Astrocyte of the spinal cord (primary cell): ENCODE measurements around the gene MORN3.
"Not testable (repeated sequence)": the region's sequence is repeated elsewhere in the genome, so short reads cannot be mapped to it uniquely, and the experiment has no call there.

Source experiments
- DNase-seq: peaks from one replicate; pipeline ENCODE4 v3.0.0; 2011; ENCODE audit warnings: low read depth, low spot score
- H3K4me3 ChIP-seq: 2 replicates; pipeline ENCODE4 v1.5.1; 2011; ENCODE audit warnings: low read depth, mild to moderate bottlenecking, low read length, moderate library complexity
- in situ Hi-C: cut with HindIII; loops from 2 replicates; pipeline ENCODE4 v1.10.0; 2017; ENCODE audit warnings: low sequenced_read_pairs
- TF ChIP-seq, protein P1 (sequence below): IDR thresholded peaks from 2 replicates; pipeline ENCODE4 v1.5.1; 2012; ENCODE audit warnings: low read depth, mild to moderate bottlenecking, low read length, inconsistent platforms

MORN3 gene

DNA sequence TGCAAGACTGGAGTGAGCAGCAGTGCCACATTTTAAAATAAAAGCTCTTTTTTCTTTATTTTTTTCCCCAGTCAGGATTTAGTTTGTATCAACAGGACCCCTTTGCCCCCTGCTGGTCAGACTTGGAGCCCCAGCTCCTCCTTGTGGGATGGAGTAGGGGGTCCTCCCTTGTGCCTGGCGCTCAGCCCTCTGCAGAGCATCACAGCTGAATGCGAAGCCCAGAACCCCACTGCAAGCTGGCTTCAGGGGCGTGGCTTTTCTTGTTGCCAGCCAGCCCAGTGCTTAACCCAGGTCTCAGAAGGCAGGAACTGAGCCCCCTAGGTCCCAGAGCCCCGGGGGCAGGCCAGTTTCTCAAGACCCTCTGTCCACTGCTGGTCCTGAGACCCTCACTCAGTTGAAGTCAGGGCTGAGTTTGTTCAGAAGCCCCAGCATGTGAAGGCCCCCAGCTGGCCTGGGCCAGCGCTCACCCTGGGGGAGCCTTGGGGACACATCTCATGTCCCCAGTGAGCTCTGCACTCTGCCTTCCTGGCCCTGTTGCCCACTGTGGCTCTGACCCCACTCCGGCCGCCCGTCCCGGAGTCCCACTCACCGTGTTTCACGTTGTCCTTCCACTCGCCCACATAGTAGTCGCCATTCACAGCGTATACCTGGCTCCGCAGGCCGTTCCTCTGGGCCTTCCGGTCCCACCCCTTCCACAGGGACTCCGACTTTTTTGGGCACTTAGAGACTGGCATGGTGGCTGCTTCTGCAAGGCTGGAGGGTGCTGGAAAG is 519 bp downstream of the MORN3 start:
- TF ChIP-seq, protein P1, sequence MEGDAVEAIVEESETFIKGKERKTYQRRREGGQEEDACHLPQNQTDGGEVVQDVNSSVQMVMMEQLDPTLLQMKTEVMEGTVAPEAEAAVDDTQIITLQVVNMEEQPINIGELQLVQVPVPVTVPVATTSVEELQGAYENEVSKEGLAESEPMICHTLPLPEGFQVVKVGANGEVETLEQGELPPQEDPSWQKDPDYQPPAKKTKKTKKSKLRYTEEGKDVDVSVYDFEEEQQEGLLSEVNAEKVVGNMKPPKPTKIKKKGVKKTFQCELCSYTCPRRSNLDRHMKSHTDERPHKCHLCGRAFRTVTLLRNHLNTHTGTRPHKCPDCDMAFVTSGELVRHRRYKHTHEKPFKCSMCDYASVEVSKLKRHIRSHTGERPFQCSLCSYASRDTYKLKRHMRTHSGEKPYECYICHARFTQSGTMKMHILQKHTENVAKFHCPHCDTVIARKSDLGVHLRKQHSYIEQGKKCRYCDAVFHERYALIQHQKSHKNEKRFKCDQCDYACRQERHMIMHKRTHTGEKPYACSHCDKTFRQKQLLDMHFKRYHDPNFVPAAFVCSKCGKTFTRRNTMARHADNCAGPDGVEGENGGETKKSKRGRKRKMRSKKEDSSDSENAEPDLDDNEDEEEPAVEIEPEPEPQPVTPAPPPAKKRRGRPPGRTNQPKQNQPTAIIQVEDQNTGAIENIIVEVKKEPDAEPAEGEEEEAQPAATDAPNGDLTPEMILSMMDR: peak; percentile 72
- DNase-seq: no peak
- in situ Hi-C loops: no loop called here
- H3K4me3 ChIP-seq: no peak overlapping the region

DNA sequence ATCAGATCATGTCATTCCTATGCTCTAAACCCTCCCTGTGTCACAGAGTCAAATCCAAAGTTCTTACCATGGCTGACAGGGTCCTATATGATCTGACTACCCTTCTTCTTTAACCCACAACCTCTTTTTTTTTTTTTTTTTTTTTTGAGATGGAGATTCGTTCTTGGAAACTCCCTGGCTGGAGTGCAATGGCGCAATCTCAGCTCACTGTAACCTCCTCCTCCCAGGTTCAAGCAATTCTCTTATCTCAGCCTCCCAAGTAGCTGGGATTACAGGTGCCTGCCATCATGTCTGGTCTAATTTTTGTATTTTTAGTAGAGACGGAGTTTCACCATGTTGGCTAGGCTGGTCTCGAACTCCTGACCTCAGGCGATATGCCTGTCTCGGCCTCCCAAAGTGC is 2.6 kb downstream of the MORN3 start:
- DNase-seq, H3K4me3 ChIP-seq, in situ Hi-C loops: not testable (repeated sequence)

DNA sequence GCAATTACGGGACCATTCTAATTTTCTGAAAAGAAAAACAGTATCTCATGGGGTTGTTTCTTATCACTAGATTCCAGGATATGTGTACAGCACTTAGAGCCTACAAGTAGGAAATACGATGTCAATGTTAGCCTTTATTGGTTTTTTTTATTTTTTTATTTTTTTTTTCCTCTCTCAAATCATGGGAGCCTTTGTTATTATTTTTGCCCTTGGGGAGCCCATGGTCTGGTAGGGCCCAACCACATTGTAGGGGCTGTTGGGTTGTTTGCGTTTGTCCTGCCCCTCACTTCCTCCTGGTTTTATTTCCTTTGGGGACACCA is 5.9 kb downstream of the MORN3 start:
- in situ Hi-C loops: no loop called here
- DNase-seq: no peak
- H3K4me3 ChIP-seq: no peak overlapping the region
- TF ChIP-seq, protein P1: no peak

- DNase-seq, H3K4me3 ChIP-seq, in situ Hi-C loops: not testable (repeated sequence)
Observed at GRCh38 chr12:121661353-121662105, 7.9 kb downstream of the MORN3 start.

- DNase-seq: no peak
- H3K4me3 ChIP-seq: no peak overlapping the region
- in situ Hi-C loops: no loop called here
- TF ChIP-seq, protein P1: no peak
Observed at GRCh38 chr12:121657305-121658008, 12.0 kb downstream of the MORN3 start.

- TF ChIP-seq, protein P1: no peak
- no peak for DNase-seq
- in situ Hi-C loops: no loop called here
- H3K4me3 ChIP-seq: no peak overlapping the region
Observed at GRCh38 chr12:121656122-121656521, 13.3 kb downstream of the MORN3 start.

- DNase-seq: no peak
- TF ChIP-seq, protein P1: no peak
- in situ Hi-C loops: no loop called here
- H3K4me3 ChIP-seq: no peak overlapping the region
Observed at GRCh38 chr12:121653999-121654398, 15.5 kb downstream of the MORN3 start.
